Measurements from ENCODE around the gene BCL2L1.
"Not testable (repeated sequence)": the region's sequence is repeated elsewhere in the genome, so short reads cannot be mapped to it uniquely, and the experiment has no call there.

The BCL2L1 gene

GRCh38 chr20:31642837-31643236, 79.8 kb downstream of the BCL2L1 start:
- DNase-seq = no peak

DNA sequence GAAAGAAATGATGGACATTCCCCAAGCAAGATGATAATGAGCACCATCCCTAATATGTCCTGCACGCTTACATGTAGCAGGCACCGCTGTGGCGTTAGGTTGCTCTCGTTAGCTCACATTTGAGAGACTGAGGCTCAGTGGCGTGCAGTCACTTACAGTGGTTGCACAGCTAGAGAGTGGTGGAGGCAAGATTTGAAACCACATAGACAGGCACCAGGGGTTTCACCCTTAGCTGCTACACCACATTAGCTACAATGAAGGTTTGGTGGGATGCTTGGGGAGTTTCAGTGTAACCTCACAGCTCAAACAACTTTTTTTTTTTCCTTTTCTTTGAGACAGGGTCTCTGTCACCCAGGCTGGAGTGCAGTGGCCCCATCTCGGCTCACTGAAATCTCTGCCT, 81.3 kb downstream of the BCL2L1 start:
- no peak for DNase-seq

DNA sequence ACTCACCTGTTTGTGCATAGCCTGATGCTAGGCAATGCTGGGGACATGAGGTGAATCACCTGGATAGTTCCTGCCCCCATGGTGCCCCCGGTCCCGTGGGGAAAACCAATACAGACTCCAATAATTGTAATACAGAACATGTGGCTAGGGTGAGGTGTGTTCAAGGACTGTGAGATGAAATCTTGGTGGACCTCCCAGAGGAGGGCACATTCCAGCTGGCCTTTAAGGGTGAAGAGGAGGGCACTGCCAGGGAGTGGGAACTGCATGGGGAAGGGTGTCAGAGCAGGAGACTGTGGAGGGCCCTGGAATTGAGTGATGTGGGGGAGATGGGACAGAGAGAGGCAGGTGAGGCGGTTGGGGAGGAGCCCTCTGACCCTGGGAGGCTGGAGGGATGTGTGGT, 82.4 kb downstream of the BCL2L1 start:
- DNase-seq = no peak

DNA sequence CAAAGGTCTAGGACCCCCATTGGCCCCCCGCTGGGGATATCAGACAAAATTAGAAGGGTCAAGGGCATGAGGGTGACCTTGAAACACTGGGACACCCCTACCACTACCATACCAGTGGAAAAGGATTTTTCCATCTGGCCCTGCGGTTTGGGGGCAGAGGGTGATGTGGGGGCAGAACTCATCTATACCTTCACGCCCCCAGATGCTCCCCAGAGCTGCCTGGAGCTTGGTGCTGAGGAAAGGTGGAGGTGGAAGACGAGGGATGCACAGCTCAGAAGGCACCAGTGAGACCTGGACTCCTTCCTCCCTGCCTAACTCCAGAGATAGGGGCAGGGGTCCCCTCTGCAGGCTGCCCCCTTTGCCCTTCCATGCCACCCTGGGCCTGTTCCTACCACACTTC, 83.9 kb downstream of the BCL2L1 start:
- no peak for DNase-seq

DNA sequence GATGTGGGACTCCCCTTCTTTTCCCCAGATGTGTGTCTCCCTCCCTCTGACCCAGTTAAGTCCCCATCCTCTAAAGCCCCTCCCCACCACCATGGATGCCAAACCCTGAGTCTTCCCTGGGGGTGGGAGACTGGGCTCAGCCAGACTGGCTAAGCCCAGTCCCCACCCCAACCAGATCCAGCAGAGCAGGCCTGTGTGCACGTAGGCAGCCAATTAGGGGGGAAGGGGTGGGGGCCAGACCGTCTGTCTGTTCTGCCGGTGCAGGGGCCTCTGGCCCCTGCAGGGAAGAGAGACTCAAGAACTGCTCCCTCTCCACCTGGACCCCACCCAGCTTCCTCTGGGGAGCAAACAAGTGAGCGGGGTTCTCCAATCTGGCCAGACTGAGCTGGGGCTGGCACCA, 84.4 kb downstream of the BCL2L1 start:
- no peak for DNase-seq

DNA sequence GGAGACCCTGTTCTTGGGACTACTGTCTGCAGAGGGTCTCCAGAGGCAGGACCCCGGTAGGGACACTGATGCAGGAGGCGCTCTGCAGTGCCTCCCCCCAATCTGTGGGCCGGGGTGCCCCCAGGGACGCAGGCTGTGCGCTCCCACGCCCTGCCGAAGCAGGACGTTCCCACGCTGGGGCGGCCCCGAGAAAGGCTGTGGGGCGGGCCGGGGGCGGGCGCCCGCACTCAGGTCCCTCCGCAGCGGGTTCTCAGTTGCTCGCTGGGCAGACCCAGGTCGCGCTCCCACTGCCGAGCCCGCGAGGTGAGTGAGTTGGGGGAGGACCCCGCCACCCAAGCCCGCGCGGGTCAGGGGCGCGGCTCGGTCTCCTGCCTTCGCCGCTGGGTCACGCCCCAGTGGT, 85.0 kb downstream of the BCL2L1 start, which contains the start of gene COX4I2:
Gene COX4I2 (plus strand): TSS at position 253 of the 400 bp plus-strand sequence. CDS start 1,106 bp downstream, outside the sequence.
- DNase-seq = no peak

DNA sequence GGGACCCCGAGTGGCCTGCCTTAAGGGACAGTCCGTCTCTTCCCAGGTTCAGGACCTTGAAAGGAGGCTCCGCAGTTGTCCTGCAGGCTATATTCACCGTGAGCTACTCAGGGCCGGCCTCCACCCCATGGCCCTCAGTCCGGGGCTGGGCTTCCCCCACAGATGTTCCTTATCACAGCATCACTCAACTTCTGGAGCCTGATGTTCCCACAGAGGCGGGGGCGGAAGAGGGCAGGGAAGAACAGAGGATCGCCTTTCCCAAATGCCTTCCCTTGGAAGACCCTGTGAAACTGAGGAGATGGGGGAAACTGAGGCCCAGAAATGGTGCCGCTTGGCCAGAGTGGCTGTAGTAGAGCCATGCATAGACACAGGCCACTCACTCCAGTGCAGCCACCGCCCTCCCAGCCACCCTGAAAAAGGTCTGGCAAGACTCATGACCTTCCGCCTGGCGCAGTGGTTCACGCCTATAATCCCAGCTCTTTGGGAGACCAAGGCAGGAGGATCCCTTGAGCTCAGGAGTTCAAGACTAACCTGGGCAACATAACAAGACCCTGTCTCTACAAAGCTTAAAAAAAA, 89.2 kb downstream of the BCL2L1 start:
- DNase-seq = no peak

DNA sequence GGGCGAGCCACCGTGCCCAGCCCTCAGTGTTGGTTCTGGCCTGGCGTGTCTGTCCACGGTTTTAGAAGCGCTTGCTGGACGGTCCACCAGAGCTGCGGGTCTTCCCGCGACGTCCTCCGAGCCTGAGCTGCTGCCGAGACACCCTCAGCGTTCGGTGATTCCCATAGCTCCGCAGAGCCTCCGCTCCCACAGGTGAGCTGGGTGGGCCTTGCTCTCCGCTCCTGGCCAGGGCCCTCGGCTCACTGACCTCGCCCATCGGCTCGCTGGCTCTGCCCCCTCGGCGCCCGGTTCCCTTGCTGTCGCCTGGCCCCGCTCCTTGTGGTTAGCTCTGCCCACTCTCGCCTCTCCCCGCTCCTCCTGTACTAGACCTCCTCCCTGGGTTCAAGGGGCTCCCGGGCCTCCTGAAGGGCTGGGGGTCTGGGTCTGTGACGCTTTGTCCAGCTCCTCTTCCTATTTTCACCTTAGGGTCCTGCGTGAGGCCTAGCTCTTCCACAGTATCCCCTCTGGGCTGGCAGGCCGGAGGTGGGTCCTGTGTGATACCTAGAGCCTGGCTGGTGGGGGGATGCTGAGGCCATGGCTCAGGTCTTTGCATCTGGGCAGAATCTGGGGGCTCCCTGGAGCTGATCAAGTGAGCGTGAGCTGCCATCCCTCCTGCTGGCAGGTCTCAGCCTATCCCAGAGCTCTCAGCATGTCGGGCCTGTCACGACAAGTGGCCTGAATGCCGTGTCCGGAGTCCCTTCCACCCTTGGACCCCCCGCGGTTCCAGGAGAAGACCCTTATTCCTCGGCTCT, 89.9 kb downstream of the BCL2L1 start:
- no peak for DNase-seq

GRCh38 chr20:31630187-31630790, 92.4 kb downstream of the BCL2L1 start:
- no peak for DNase-seq

- DNase-seq = not testable (repeated sequence)
Observed at GRCh38 chr20:31628057-31628456, 94.6 kb downstream of the BCL2L1 start.

GRCh38 chr20:31626534-31626933, 96.1 kb downstream of the BCL2L1 start:
- DNase-seq = not testable (repeated sequence)

GRCh38 chr20:31623123-31623505, 99.6 kb downstream of the BCL2L1 start:
- not testable (repeated sequence) for DNase-seq

- no peak for DNase-seq
Observed at GRCh38 chr20:31620246-31620645, 102.4 kb downstream of the BCL2L1 start.

DNA sequence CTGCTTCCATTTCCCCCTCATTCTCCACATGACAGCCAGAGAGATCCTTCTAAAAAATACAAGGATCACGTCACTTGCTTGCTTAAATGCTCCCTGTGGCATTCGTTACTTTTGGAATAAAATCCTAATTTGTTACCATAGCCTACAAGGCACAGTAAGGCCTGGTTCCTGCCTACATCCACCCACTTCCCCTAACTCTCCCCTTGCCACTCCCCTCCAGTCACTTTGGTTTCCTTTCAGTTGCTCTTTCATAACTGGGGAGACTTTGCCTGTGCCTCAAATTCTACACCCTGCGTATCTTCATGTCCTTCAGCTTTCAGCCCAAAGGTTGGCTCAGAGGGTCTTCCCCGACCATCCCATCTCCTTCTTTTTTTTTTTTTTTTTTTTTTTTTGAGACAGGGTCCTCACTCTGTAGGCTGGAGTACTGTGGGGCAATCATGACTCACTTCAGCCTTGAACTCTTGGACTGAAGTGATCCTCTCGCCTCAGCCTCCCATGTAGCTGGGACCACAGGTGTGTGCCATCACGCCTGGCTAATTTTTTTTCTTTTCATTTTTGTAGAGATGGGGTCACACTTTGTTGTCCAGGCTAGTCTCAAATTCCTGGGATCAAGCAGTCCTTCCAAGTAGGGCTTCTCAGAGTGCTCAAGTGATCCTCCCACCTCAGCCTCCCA, 105.1 kb downstream of the BCL2L1 start:
- DNase-seq = no peak

DNA sequence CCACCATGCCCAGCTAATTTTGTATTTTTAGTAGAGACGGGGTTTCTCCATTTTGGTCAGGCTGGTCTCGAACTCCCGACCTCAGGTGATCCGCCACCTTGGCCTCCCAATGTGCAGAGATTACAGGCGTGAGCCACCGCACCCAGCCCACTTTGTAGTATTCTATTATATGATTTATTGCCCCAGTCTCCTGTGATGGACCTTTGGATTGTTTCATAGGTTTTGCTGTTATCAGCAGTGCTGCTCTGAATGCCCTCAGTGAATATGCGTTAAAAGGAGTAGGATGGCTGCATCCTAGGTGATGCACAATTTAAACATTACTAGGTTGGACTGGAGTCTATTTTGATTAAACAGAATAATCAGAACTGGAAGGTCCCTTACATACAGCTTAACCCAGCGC, 107.3 kb downstream of the BCL2L1 start:
- DNase-seq = no peak

Measured in CD4-positive, alpha-beta T cell treated with Interleukin-17A for 1 hour (primary cell).